Endothelial cell of umbilical vein (primary cell): ENCODE measurements around the gene BLZF1.

ENCODE experiments used
- CTCF ChIP-seq, 2 donors: IDR thresholded peaks; 1 replicate in 1 of 2; 2 replicates in 1 of 2; pipeline ENCODE4 v1.5.1; 2011; ENCODE audit warnings: low read length in 2 of 2, mild to moderate bottlenecking in 2 of 2, moderate library complexity in 2 of 2, control low read depth in 1 of 2, inconsistent platforms in 1 of 2, low read depth in 1 of 2; ENCODE audit not compliant: insufficient read depth in 1 of 2; ENCODE audit errors: extremely low read depth in 1 of 2
- EZH2 ChIP-seq: IDR thresholded peaks from 2 replicates; pipeline ENCODE4 v1.6.1; 2012; ENCODE audit warnings: borderline replicate concordance, low read depth, mild to moderate bottlenecking, moderate library complexity, low read length, inconsistent platforms; ENCODE audit not compliant: severe bottlenecking
- FOS ChIP-seq: IDR thresholded peaks from 2 replicates; pipeline ENCODE4 v1.6.1; 2011; ENCODE audit warnings: mild to moderate bottlenecking, low read length, moderate library complexity, borderline replicate concordance; ENCODE audit not compliant: insufficient read depth
- GATA2 ChIP-seq: IDR thresholded peaks from 2 replicates; pipeline ENCODE4 v1.7.0; 2011; ENCODE audit warnings: low read depth, mild to moderate bottlenecking, moderate library complexity, mixed read lengths, low read length; ENCODE audit not compliant: insufficient read length, insufficient read depth
- MAX ChIP-seq: IDR thresholded peaks from 2 replicates; pipeline ENCODE4 v1.6.1; 2011; ENCODE audit not compliant: insufficient read depth, insufficient read length
- POLR2A ChIP-seq: IDR thresholded peaks from 2 replicates; pipeline ENCODE4 v1.6.1; 2012; ENCODE audit warnings: low read depth, mild to moderate bottlenecking, control low read depth, low read length

DNA sequence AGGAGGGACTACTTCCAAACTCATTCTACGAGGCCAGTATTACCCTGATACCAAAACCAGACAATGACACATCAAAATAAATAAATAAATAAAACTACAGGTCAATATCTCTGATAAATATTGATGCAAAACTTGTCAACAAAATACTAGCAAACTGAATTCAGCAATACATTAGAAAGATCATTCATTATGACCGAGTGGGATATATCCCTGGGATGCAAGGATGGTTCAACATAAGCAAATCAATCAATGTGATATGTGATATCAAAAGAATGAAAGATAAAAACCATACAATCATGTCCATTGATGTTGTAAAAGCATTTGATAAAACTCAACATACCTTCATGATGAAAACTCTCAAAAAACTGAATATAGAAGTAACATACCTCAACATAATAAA is 37.1 kb upstream of the BLZF1 start:
- no peak for TF ChIP-seq EZH2
- TF ChIP-seq CTCF (IDR thresholded peaks at IDR 0.05; ENCODE audit: extremely low read depth in 1 of 2, insufficient read depth in 1 of 2, low read depth in 1 of 2, low read length in 2 of 2) = no peak
- no peak for TF ChIP-seq POLR2A
- TF ChIP-seq GATA2 = no peak
- no peak for TF ChIP-seq FOS
- no peak for TF ChIP-seq MAX
